HEK293 (cell line): ENCODE measurements around the gene PARD3B.

ENCODE experiments used
- CTCF ChIA-PET: fragments of 350-600 bp; formaldehyde crosslinking; extraction: SDS; loops from one replicate; lab custom pipeline; 2021; ENCODE audit warnings: antibody characterized with exemption; lab: Yijun Ruan, JAX
- POLR2A ChIA-PET: fragments of 300-600 bp; formaldehyde crosslinking; extraction: SDS; loops from one replicate; lab custom pipeline; 2020; ENCODE audit warnings: antibody characterized with exemption, inconsistent platforms; lab: Yijun Ruan, JAX
- H3K27ac ChIP-seq: fragments of 200-500 bp; sonication (Bioruptor generic); 2 replicates; pipeline ENCODE4 v1.5.1; 2014; ENCODE audit warnings: low read depth, low read length, control low read depth, inconsistent platforms; ENCODE audit errors: extremely low read depth
- H3K36me3 ChIP-seq, 2 experiments: fragments of 200-500 bp in 1 of 2; sonication (Bioruptor generic) in 1 of 2; 1 replicate in 1 of 2; 2 replicates in 1 of 2; pipeline ENCODE4 v1.5.1; 2014 to 2017; ENCODE audit warnings: inconsistent platforms in 2 of 2, low read length in 2 of 2; ENCODE audit not compliant: control insufficient read depth in 2 of 2, insufficient read depth in 1 of 2
- H3K4me1 ChIP-seq: fragments of 200-500 bp; sonication (Bioruptor generic); 2 replicates; pipeline ENCODE4 v1.5.1; 2014; ENCODE audit warnings: mild to moderate bottlenecking, low read length, inconsistent platforms; ENCODE audit not compliant: control insufficient read depth, insufficient read depth
- H3K4me3 ChIP-seq: 2 replicates; pipeline ENCODE4 v1.5.1; 2011; ENCODE audit warnings: low read depth, mild to moderate bottlenecking, control low read depth, low read length, moderate library complexity
- H3K9me3 ChIP-seq: fragments of 200-500 bp; sonication (Bioruptor generic); 2 replicates; pipeline ENCODE4 v1.5.1; 2014; ENCODE audit warnings: low read depth, low read length, inconsistent platforms; ENCODE audit not compliant: control insufficient read depth, insufficient read depth
- FEZF1 ChIP-seq: fragments of 450-650 bp; formaldehyde crosslinking; IDR thresholded peaks from 2 replicates; pipeline ENCODE4 v1.5.1; 2016; ENCODE audit warnings: missing biosample characterization, missing genetic modification characterization
- GLI4 ChIP-seq: fragments of 450-650 bp; formaldehyde crosslinking; IDR thresholded peaks from 2 replicates; pipeline ENCODE4 v1.5.1; 2016; ENCODE audit warnings: missing biosample characterization, missing genetic modification characterization
- KLF16 ChIP-seq: fragments of 450-650 bp; formaldehyde crosslinking; IDR thresholded peaks from 2 replicates; pipeline ENCODE4 v1.5.1; 2017; ENCODE audit warnings: missing biosample characterization, missing genetic modification characterization
- PRDM1 ChIP-seq: fragments of 450-650 bp; formaldehyde crosslinking; IDR thresholded peaks from 2 replicates; pipeline ENCODE4; 2016; ENCODE audit warnings: missing biosample characterization, missing genetic modification characterization
- RBAK ChIP-seq: fragments of 450-650 bp; formaldehyde crosslinking; IDR thresholded peaks from 2 replicates; pipeline ENCODE4 v1.5.1; 2016; ENCODE audit warnings: missing biosample characterization, missing genetic modification characterization
- YY2 ChIP-seq: fragments of 450-650 bp; formaldehyde crosslinking; IDR thresholded peaks from 2 replicates; pipeline ENCODE4 v1.5.1; 2016; ENCODE audit warnings: missing biosample characterization, missing genetic modification characterization
- ZBTB11 ChIP-seq: fragments of 450-650 bp; formaldehyde crosslinking; conservative IDR thresholded peaks from 2 replicates; pipeline ENCODE4 v1.5.1; 2016; ENCODE audit warnings: low read depth, missing biosample characterization, missing genetic modification characterization
- ZBTB8A ChIP-seq: fragments of 450-650 bp; formaldehyde crosslinking; IDR thresholded peaks from 2 replicates; pipeline ENCODE4 v1.5.1; 2016; ENCODE audit warnings: missing biosample characterization, missing genetic modification characterization
- ZNF169 ChIP-seq: fragments of 450-650 bp; formaldehyde crosslinking; IDR thresholded peaks from 2 replicates; pipeline ENCODE4 v1.5.1; 2016; ENCODE audit warnings: missing biosample characterization, missing genetic modification characterization
- ZNF221 ChIP-seq: fragments of 450-650 bp; formaldehyde crosslinking; IDR thresholded peaks from 2 replicates; pipeline ENCODE4 v1.5.1; 2017; ENCODE audit warnings: missing biosample characterization, missing genetic modification characterization, borderline replicate concordance
- ZNF23 ChIP-seq: fragments of 450-650 bp; formaldehyde crosslinking; IDR thresholded peaks from 2 replicates; pipeline ENCODE4 v1.5.1; 2016; ENCODE audit warnings: missing biosample characterization, missing genetic modification characterization, borderline replicate concordance
- ZNF239 ChIP-seq: fragments of 450-650 bp; formaldehyde crosslinking; IDR thresholded peaks from 2 replicates; pipeline ENCODE4 v1.5.1; 2016; ENCODE audit warnings: missing biosample characterization, missing genetic modification characterization
- ZNF248 ChIP-seq: fragments of 450-650 bp; formaldehyde crosslinking; IDR thresholded peaks from 2 replicates; pipeline ENCODE4 v1.5.1; 2017; ENCODE audit warnings: missing biosample characterization, missing genetic modification characterization
- ZNF433 ChIP-seq: fragments of 450-650 bp; formaldehyde crosslinking; IDR thresholded peaks from 2 replicates; pipeline ENCODE4 v1.5.1; 2016; ENCODE audit warnings: missing biosample characterization, missing genetic modification characterization, low read depth
- ZNF449 ChIP-seq: fragments of 450-650 bp; formaldehyde crosslinking; IDR thresholded peaks from 2 replicates; pipeline ENCODE4 v1.5.1; 2017; ENCODE audit warnings: missing biosample characterization, mild to moderate bottlenecking, missing genetic modification characterization, moderate library complexity
- ZNF610 ChIP-seq: fragments of 450-650 bp; formaldehyde crosslinking; IDR thresholded peaks from 2 replicates; pipeline ENCODE4 v1.5.1; 2016; ENCODE audit warnings: missing biosample characterization, missing genetic modification characterization, borderline replicate concordance
- ZNF664 ChIP-seq: fragments of 450-650 bp; formaldehyde crosslinking; IDR thresholded peaks from 2 replicates; pipeline ENCODE4 v1.5.1; 2016; ENCODE audit warnings: missing biosample characterization, missing genetic modification characterization
- ZNF768 ChIP-seq: fragments of 450-650 bp; formaldehyde crosslinking; IDR thresholded peaks from 2 replicates; pipeline ENCODE4 v1.5.1; 2018; ENCODE audit warnings: missing biosample characterization, mild to moderate bottlenecking, missing genetic modification characterization
- TF ChIP-seq, protein P1 (sequence below): fragments of 450-650 bp; formaldehyde crosslinking; IDR thresholded peaks from 2 replicates; pipeline ENCODE4 v1.5.1; 2017; ENCODE audit warnings: missing biosample characterization, missing genetic modification characterization
- TF ChIP-seq, protein P2 (sequence below): fragments of 450-650 bp; formaldehyde crosslinking; IDR thresholded peaks from 2 replicates; pipeline ENCODE4 v1.5.1; 2016; ENCODE audit warnings: missing biosample characterization, missing genetic modification characterization, low read depth
- TF ChIP-seq, protein P3 (sequence below): fragments of 450-650 bp; formaldehyde crosslinking; IDR thresholded peaks from 2 replicates; pipeline ENCODE4 v1.5.1; 2016; ENCODE audit warnings: missing biosample characterization, missing genetic modification characterization
- TF ChIP-seq, protein P4 (sequence below): fragments of 450-650 bp; formaldehyde crosslinking; IDR thresholded peaks from 2 replicates; pipeline ENCODE4 v1.5.1; 2016; ENCODE audit warnings: missing biosample characterization, missing genetic modification characterization

The PARD3B gene

GRCh38 chr2:205014201-205014600, 468.9 kb downstream of the PARD3B start (continued):
- TF ChIP-seq, protein P1, sequence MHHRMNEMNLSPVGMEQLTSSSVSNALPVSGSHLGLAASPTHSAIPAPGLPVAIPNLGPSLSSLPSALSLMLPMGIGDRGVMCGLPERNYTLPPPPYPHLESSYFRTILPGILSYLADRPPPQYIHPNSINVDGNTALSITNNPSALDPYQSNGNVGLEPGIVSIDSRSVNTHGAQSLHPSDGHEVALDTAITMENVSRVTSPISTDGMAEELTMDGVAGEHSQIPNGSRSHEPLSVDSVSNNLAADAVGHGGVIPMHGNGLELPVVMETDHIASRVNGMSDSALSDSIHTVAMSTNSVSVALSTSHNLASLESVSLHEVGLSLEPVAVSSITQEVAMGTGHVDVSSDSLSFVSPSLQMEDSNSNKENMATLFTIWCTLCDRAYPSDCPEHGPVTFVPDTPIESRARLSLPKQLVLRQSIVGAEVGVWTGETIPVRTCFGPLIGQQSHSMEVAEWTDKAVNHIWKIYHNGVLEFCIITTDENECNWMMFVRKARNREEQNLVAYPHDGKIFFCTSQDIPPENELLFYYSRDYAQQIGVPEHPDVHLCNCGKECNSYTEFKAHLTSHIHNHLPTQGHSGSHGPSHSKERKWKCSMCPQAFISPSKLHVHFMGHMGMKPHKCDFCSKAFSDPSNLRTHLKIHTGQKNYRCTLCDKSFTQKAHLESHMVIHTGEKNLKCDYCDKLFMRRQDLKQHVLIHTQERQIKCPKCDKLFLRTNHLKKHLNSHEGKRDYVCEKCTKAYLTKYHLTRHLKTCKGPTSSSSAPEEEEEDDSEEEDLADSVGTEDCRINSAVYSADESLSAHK = no peak
- TF ChIP-seq, protein P2, sequence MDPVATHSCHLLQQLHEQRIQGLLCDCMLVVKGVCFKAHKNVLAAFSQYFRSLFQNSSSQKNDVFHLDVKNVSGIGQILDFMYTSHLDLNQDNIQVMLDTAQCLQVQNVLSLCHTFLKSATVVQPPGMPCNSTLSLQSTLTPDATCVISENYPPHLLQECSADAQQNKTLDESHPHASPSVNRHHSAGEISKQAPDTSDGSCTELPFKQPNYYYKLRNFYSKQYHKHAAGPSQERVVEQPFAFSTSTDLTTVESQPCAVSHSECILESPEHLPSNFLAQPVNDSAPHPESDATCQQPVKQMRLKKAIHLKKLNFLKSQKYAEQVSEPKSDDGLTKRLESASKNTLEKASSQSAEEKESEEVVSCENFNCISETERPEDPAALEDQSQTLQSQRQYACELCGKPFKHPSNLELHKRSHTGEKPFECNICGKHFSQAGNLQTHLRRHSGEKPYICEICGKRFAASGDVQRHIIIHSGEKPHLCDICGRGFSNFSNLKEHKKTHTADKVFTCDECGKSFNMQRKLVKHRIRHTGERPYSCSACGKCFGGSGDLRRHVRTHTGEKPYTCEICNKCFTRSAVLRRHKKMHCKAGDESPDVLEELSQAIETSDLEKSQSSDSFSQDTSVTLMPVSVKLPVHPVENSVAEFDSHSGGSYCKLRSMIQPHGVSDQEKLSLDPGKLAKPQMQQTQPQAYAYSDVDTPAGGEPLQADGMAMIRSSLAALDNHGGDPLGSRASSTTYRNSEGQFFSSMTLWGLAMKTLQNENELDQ (tag by site-specific recombination) = no peak
- TF ChIP-seq ZNF239 (tag by site-specific recombination) (no peak), ZNF169 (no peak)

GRCh38 chr2:205017381-205017780, 472.1 kb downstream of the PARD3B start:
- Histone ChIP-seq H3K4me1 (no peaks in the 10 kb centered on the region), H3K27ac (no peak overlapping the region), H3K36me3 (no peaks in the 10 kb centered on the region), H3K9me3 (no peaks in the 10 kb centered on the region), H3K4me3 (no peak overlapping the region)
- CTCF ChIA-PET = no interaction called here
- TF ChIP-seq ZNF23 (tag by site-specific recombination) (no peak), FEZF1 (tag by site-specific recombination) (no peak), ZNF768 (tag by site-specific recombination) (no peak), ZBTB11 (tag by site-specific recombination) (no peak), ZNF221 (tag by site-specific recombination) (no peak), ZNF433 (tag by site-specific recombination) (no peak), ZNF610 (tag by site-specific recombination) (no peak), KLF16 (tag by site-specific recombination) (no peak), ZNF664 (no peak), GLI4 (tag by site-specific recombination) (no peak), ZNF239 (tag by site-specific recombination) (no peak), ZNF248 (tag by site-specific recombination) (no peak)
- TF ChIP-seq, protein P3, sequence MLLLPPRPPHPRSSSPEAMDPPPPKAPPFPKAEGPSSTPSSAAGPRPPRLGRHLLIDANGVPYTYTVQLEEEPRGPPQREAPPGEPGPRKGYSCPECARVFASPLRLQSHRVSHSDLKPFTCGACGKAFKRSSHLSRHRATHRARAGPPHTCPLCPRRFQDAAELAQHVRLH (tag by site-specific recombination) = no peak
- POLR2A ChIA-PET = no interaction called here

GRCh38 chr2:205017912-205018311, 472.6 kb downstream of the PARD3B start:
- Histone ChIP-seq H3K27ac (no peak overlapping the region), H3K4me3 (no peak overlapping the region), H3K4me1 (no peaks in the 10 kb centered on the region), H3K9me3 (no peaks in the 10 kb centered on the region)
- POLR2A ChIA-PET = no interaction called here
- TF ChIP-seq PRDM1 (tag by site-specific recombination) = no peak
- no peak for TF ChIP-seq YY2 (tag by site-specific recombination)
- TF ChIP-seq RBAK (tag by site-specific recombination) = no peak
- TF ChIP-seq, protein P4, sequence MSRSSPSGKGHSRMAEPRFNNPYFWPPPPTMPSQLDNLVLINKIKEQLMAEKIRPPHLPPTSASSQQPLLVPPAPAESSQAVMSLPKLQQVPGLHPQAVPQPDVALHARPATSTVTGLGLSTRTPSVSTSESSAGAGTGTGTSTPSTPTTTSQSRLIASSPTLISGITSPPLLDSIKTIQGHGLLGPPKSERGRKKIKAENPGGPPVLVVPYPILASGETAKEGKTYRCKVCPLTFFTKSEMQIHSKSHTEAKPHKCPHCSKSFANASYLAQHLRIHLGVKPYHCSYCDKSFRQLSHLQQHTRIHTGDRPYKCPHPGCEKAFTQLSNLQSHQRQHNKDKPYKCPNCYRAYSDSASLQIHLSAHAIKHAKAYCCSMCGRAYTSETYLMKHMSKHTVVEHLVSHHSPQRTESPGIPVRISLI (tag by site-specific recombination) = no peak
- no peak for TF ChIP-seq ZBTB8A
- no peak for TF ChIP-seq ZNF768 (tag by site-specific recombination)
- TF ChIP-seq ZNF449 (tag by site-specific recombination) = no peak
- TF ChIP-seq, all 188 proteins: peak for 0
- no peaks in the 10 kb centered on the region for H3K36me3 ChIP-seq
- CTCF ChIA-PET = no interaction called here
